ENCODE data around the gene SLC52A3. TPM values are rescaled to one million over a fixed set of nuclear protein-coding genes. Genes with fewer than 3 reads are reported as not detected.

Gene SLC52A3
- total and polyA plus RNA-seq, 9 of the 15 experiments (the other 6 are each of a cell fraction or from before 2014, with no cell fraction given) = 0.06 to 0.60 (median 0.11) TPM

GRCh38 chr20:710780-711450, 57.4 kb downstream of the SLC52A3 start:
- Histone ChIP-seq H3K36me3 (ENCODE audit: control insufficient read depth, insufficient read depth, low read length) (no peaks in the 10 kb centered on the region), H3K27me3 (ENCODE audit: control insufficient read depth in 2 of 2, insufficient read depth in 2 of 2, low read length in 2 of 2) (no peaks in the 10 kb centered on the region), H3K27ac (ENCODE audit: extremely low read depth, low read depth, low read length) (no peak overlapping the region), H3K79me2 (ENCODE audit: control insufficient read depth, insufficient read depth, low read length) (no peaks in the 10 kb centered on the region), H3K4me3 (no peak overlapping the region), H3K9me3 (replicated peaks; ENCODE audit: control insufficient read depth, insufficient read depth, low read depth, low read length) (peaks cover 4% of the 10 kb centered on the region), H3K4me2 (ENCODE audit: insufficient read depth, low read length) (no peak overlapping the region), H4K20me1 (replicated peaks; ENCODE audit: control insufficient read depth, insufficient read depth, low read length) (no peaks in the 10 kb centered on the region), H2AFZ (ENCODE audit: low read depth, low read length) (no peak overlapping the region), H3K9me1 (ENCODE audit: control insufficient read depth, insufficient read depth, low read length) (no peaks in the 10 kb centered on the region), H3K4me1 (replicated peaks in 1 of 2; ENCODE audit: control insufficient read depth in 2 of 2, insufficient read depth in 2 of 2, low read length in 2 of 2) (peaks cover 0 to 9% of the 10 kb centered on the region in 2 experiments; a peak in 3 of 5 replicates), H3K9ac (ENCODE audit: insufficient read depth in 1 of 2, low read depth in 2 of 2, low read length in 2 of 2) (no peak overlapping the region)
- no TSS peak for BruUV-seq (replicated peaks)
- FAIRE-seq (no peak), DNase-seq (ENCODE audit: extremely low read depth in 1 of 4, low spot score in 3 of 4) (no peak), ATAC-seq (no peak)
- ChIA-PET POLR2A (interaction anchor here (1.8 kb wide), 1 partner anchor 11 kb away, joined by 7 read pairs; no protein-coding TSS in a partner anchor), CTCF (ENCODE audit: low intra/inter-chr PET ratio) (interaction anchor here (0.8 kb wide), 1 partner anchor 54 kb away, joined by 3 read pairs; no protein-coding TSS in a partner anchor)
- intact Hi-C loops (cut with micrococcal nuclease) (no loop called here), in situ Hi-C loops (cut with MboI) (no loop called here)
- 72% methylated on average over 19 of the region's 19 CpGs for WGBS (ENCODE audit: insufficient coverage, low coverage, missing lambda C conversion rate)
- TF ChIP-seq MBD2 (IDR thresholded peaks at IDR 0.05; ENCODE audit: borderline replicate concordance, low read depth) = no peak
- TF ChIP-seq NR0B1 (IDR thresholded peaks at IDR 0.05; ENCODE audit: partially characterized antibody) = no peak
- no peak for TF ChIP-seq GMEB1 (CRISPR knock-in tag; IDR thresholded peaks at IDR 0.05)
- no peak for TF ChIP-seq PHF8 (IDR thresholded peaks at IDR 0.05; ENCODE audit: borderline replicate concordance, low read length)
- no peak for TF ChIP-seq CCAR2 (IDR thresholded peaks at IDR 0.05; ENCODE audit: low read depth, low read length)
- TF ChIP-seq TAF9B (IDR thresholded peaks at IDR 0.05; ENCODE audit: partially characterized antibody) = no peak
- TF ChIP-seq RFX1 (IDR thresholded peaks at IDR 0.05) = no peak
- no peak for TF ChIP-seq ILF3 (IDR thresholded peaks at IDR 0.05; ENCODE audit: borderline replicate concordance)
- TF ChIP-seq TFE3 (CRISPR knock-in tag; IDR thresholded peaks at IDR 0.05) = no peak
- no peak for TF ChIP-seq ELK3 (CRISPR knock-in tag; IDR thresholded peaks at IDR 0.05)
- no peak for TF ChIP-seq ZNF507 (tag; conservative IDR thresholded peaks at IDR 0.05)
- no peak for TF ChIP-seq TAL1 (IDR thresholded peaks at IDR 0.05)
- TF ChIP-seq PURB (CRISPR knock-in tag; IDR thresholded peaks at IDR 0.05; ENCODE audit: low read depth) = no peak

Data from K562 (cell line).